A549 (cell line): ENCODE measurements around the gene KLHL35. TPM values are rescaled to one million over a fixed set of nuclear protein-coding genes. Genes with fewer than 3 reads are reported as not detected.

Experiments used
- ATAC-seq, 2 experiments: fragments of 200-7000 bp in 1 of 2; fragments of >200 bp in 1 of 2; cut with Nextera tagmentation in 1 of 2; cut with Tn5 transposase in 1 of 2; 3 replicates each; pipeline versions ENCODE4 v1.8.0 to v1.9.1; 2018 to 2020; ENCODE audit warnings: mild to moderate bottlenecking in 1 of 2, moderate library complexity in 1 of 2
- CTCF ChIA-PET: fragments of 300-600 bp; sonication (Branson Sonifier 250); formaldehyde crosslinking; extraction: SDS; loops from one replicate; lab custom pipeline; 2021; ENCODE audit warnings: antibody characterized with exemption, inconsistent platforms; lab: Yijun Ruan, JAX
- POLR2A ChIA-PET: fragments of 350-600 bp; formaldehyde crosslinking; extraction: SDS; loops from one replicate; lab custom pipeline; 2021; ENCODE audit warnings: antibody characterized with exemption, inconsistent platforms; lab: Yijun Ruan, JAX
- DNase-seq, 2 experiments: peaks; one replicate each; pipeline versions ENCODE4 v3.0.0 to v3.0.0-alpha.2; 2011 to 2016; ENCODE audit warnings: low read depth in 1 of 2, low spot score in 1 of 2
- FAIRE-seq: peaks from 2 replicates; lab custom pipeline; 2011; peaks lifted over from hg19 to GRCh38; lab: Jason Lieb, UNC
- H3K27ac ChIP-seq, 2 experiments: fragments of >200 bp; sonication (Bioruptor Twin); formaldehyde crosslinking; 3 replicates each; pipeline ENCODE4 v1.5.1; 2016 to 2017
- H3K4me1 ChIP-seq: fragments of >200 bp; sonication (Bioruptor Twin); formaldehyde crosslinking; 3 replicates; pipeline ENCODE4 v1.6.1; 2016
- H3K4me2 ChIP-seq: fragments of >200 bp; sonication (Bioruptor Twin); formaldehyde crosslinking; 3 replicates; pipeline ENCODE4 v1.6.1; 2016
- H3K4me3 ChIP-seq: fragments of >200 bp; sonication (Bioruptor Twin); formaldehyde crosslinking; 3 replicates; pipeline ENCODE4 v1.5.1; 2016
- H3K9me3 ChIP-seq: fragments of >200 bp; sonication (Bioruptor Twin); formaldehyde crosslinking; 3 replicates; pipeline ENCODE4 v1.6.1; 2016
- ATOH8 ChIP-seq: fragments of 250-450 bp; sonication (Bioruptor Pico); IDR thresholded peaks from 2 replicates; pipeline ENCODE4 v1.5.0; 2020; ENCODE audit warnings: low read depth, mild to moderate bottlenecking, moderate library complexity
- CBX8 ChIP-seq: fragments of 200-600 bp; sonication (generic); IDR thresholded peaks from 2 replicates; pipeline ENCODE4 v1.6.1; 2016
- CEBPB ChIP-seq, 2 experiments: fragments of >200 bp in 1 of 2; sonication (Bioruptor Twin) in 1 of 2; formaldehyde crosslinking in 1 of 2; IDR thresholded peaks; 2 replicates each; pipeline ENCODE4 v1.6.1; 2012 to 2016
- CHD2 ChIP-seq: fragments of 150-350 bp; IDR thresholded peaks from 2 replicates; pipeline ENCODE4 v1.6.1; 2014; ENCODE audit warnings: low read length; ENCODE audit not compliant: partially characterized antibody
- ESRRA ChIP-seq: fragments of 150-350 bp; IDR thresholded peaks from 2 replicates; pipeline ENCODE4 v1.6.1; 2014; ENCODE audit warnings: mild to moderate bottlenecking, low read length, borderline replicate concordance
- FOSL2 ChIP-seq, 2 experiments: fragments of 450-650 bp in 1 of 2; fragments of >200 bp in 1 of 2; sonication (Bioruptor Twin) in 1 of 2; formaldehyde crosslinking; IDR thresholded peaks; 2 replicates each; pipeline versions ENCODE4 v1.5.0 to v1.6.1; 2016 to 2020; ENCODE audit warnings: mild to moderate bottlenecking in 1 of 2, moderate library complexity in 1 of 2
- FOXS1 ChIP-seq: fragments of 250-450 bp; sonication (Bioruptor Pico); IDR thresholded peaks from 2 replicates; pipeline ENCODE4 v1.5.0; 2020; ENCODE audit warnings: mild to moderate bottlenecking, moderate library complexity
- GATA3 ChIP-seq: IDR thresholded peaks from 2 replicates; pipeline ENCODE4 v1.6.1; 2012; ENCODE audit warnings: borderline replicate concordance
- HDAC2 ChIP-seq: fragments of 200-600 bp; sonication (generic); IDR thresholded peaks from 2 replicates; pipeline ENCODE4 v1.6.1; 2016
- HES2 ChIP-seq: fragments of >200 bp; sonication (Bioruptor Twin); formaldehyde crosslinking; IDR thresholded peaks from 2 replicates; pipeline ENCODE4 v1.6.1; 2016
- KDM5A ChIP-seq: fragments of 200-600 bp; sonication (generic); IDR thresholded peaks from 2 replicates; pipeline ENCODE4 v1.6.1; 2016; ENCODE audit warnings: antibody characterized with exemption, mild to moderate bottlenecking
- MAZ ChIP-seq: fragments of 150-350 bp; IDR thresholded peaks from 2 replicates; pipeline ENCODE4 v1.6.1; 2014; ENCODE audit warnings: antibody characterized with exemption, low read depth, low read length, borderline replicate concordance
- NPAS2 ChIP-seq: fragments of 250-450 bp; sonication (Bioruptor Pico); IDR thresholded peaks from 2 replicates; pipeline ENCODE4 v1.8.0; 2022; ENCODE audit warnings: mild to moderate bottlenecking, moderate library complexity, borderline replicate concordance
- PHF8 ChIP-seq: fragments of 200-600 bp; sonication (generic); IDR thresholded peaks from 2 replicates; pipeline ENCODE4 v1.6.1; 2016; ENCODE audit warnings: low read depth, mild to moderate bottlenecking, antibody characterized with exemption, moderate library complexity, borderline replicate concordance
- TFCP2L1 ChIP-seq: fragments of 250-450 bp; sonication (Bioruptor Pico); IDR thresholded peaks from 2 replicates; pipeline ENCODE4 v1.5.0; 2021; ENCODE audit warnings: mild to moderate bottlenecking
- USF2 ChIP-seq: fragments of 450-650 bp; IDR thresholded peaks from 2 replicates; pipeline ENCODE4 v1.6.1; 2014; ENCODE audit warnings: antibody characterized with exemption
- ZFP36 ChIP-seq: fragments of 450-650 bp; IDR thresholded peaks from 2 replicates; pipeline ENCODE4 v1.6.1; 2014; ENCODE audit warnings: borderline replicate concordance; ENCODE audit not compliant: partially characterized antibody
- ZNF302 ChIP-seq: fragments of 250-450 bp; sonication (Bioruptor Pico); IDR thresholded peaks from 2 replicates; pipeline ENCODE4 v1.9.0; 2021; ENCODE audit warnings: inconsistent platforms, mild to moderate bottlenecking, moderate library complexity
- WGBS: methylation state at CpG from one replicate; pipeline ENCODE4 v1.1.6; 2017; ENCODE audit errors: missing lambda C conversion rate; 5-methylcytosine and 5-hydroxymethylcytosine counted together
- polyA minus RNA-seq: library from RNA; depleted of rRNA, polyadenylated mRNA; stranded (reverse); fragments of >200 nt; gene quantifications from 2 replicates; pipeline ENCODE4 v1.2.3, GENCODE V29; 2011; rRNA and poly(A)+ RNA removed
- polyA plus RNA-seq, 4 experiments: library from polyadenylated mRNA; depleted of rRNA in 3 of 4; stranded (reverse); fragments of >200 nt; fragmentation: RNase III in 1 of 4; extraction: RNeasy Plus Mini Kit Qiagen cat#74134 plus additional on column Dnase treatment in 1 of 4; gene quantifications; 2 replicates in 3 of 4; 3 replicates in 1 of 4; pipeline ENCODE4 v1.2.3, GENCODE V29; 2011 to 2017
- TF ChIP-seq, protein P1 (sequence below): fragments of >200 bp; sonication (Bioruptor Twin); formaldehyde crosslinking; IDR thresholded peaks from 3 replicates; pipeline ENCODE4 v1.5.1; 2016
- TF ChIP-seq, protein P2 (sequence below): fragments of 250-450 bp; sonication (Bioruptor Pico); IDR thresholded peaks from 2 replicates; pipeline ENCODE4 v1.5.0; 2021; ENCODE audit warnings: mild to moderate bottlenecking, moderate library complexity, borderline replicate concordance

Gene KLHL35, protein sequence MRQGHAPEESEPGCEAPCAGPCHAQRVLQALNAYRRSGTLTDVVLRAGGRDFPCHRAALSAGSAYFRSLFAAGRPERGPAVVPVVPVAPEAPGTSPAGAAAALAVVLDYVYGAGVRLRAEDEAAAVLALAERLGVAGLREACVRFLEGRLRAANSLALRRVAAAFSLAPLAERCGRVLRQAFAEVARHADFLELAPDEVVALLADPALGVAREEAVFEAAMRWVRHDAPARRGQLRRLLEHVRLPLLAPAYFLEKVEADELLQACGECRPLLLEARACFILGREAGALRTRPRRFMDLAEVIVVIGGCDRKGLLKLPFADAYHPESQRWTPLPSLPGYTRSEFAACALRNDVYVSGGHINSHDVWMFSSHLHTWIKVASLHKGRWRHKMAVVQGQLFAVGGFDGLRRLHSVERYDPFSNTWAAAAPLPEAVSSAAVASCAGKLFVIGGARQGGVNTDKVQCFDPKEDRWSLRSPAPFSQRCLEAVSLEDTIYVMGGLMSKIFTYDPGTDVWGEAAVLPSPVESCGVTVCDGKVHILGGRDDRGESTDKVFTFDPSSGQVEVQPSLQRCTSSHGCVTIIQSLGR
- 1.0 and 1.7 TPM in 2 replicates for polyA plus RNA-seq (2011; rRNA removed)
- polyA plus RNA-seq (2012; cell fraction: cytosol; rRNA removed) = 1.5 and 1.6 TPM in 2 replicates
- 2.8 and 3.3 TPM in 2 replicates for polyA plus RNA-seq (2012; cell fraction: nucleus; rRNA removed)
- 0.56 to 0.72 TPM (median 0.69 TPM) in 3 replicates for polyA plus RNA-seq (2017; fragmentation: RNase III; extraction: RNeasy Plus Mini Kit Qiagen cat#74134 plus additional on column Dnase treatment)
- polyA minus RNA-seq = 0.73 and 1.2 TPM in 2 replicates

DNA sequence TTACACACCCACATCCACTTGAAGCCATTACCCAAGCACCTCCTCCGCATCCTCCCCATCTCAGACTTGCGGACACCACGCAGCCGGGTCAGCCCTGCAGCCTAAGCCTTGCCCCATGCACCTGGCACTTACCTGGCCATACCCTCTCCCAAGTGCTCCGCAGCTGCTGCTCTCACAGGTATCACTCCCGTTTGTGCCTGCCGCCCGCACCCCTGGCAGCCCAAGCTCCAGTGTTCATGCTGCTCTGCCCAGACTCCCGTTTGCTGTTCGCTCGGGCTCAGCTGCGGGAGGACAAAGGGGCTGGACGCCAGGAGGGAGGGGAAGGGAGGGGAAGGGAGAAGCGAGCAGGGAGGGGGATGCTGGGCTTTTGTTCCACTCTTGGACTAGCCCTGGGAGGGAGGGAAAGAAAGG, at the start of gene KLHL35:
Gene KLHL35 (minus strand): TSS at position 293 of the 411 bp plus-strand sequence. CDS start 2,574 bp downstream, outside the sequence.
- peaks cover 9% of the 10 kb centered on the region; the same call in 2 of the 3 replicates for H3K4me1 ChIP-seq
- TF ChIP-seq PHF8 (no peak), ESRRA (no peak), KDM5A (no peak), ZFP36 (no peak), NPAS2 (CRISPR knock-in tag) (no peak), HDAC2 (no peak), ATOH8 (CRISPR knock-in tag) (no peak), GATA3 (no peak), CBX8 (no peak), FOSL2 (IDR thresholded peaks at IDR 0.05) (no peak), FOSL2 (CRISPR knock-in tag; IDR thresholded peaks at IDR 0.05) (no peak), CHD2 (no peak), MAZ (no peak), CEBPB (IDR thresholded peaks at IDR 0.05) (no peak), FOXS1 (CRISPR knock-in tag) (no peak), HES2 (no peak), TFCP2L1 (CRISPR knock-in tag) (no peak), USF2 (no peak), ZNF302 (no peak)
- TF ChIP-seq, protein P1, sequence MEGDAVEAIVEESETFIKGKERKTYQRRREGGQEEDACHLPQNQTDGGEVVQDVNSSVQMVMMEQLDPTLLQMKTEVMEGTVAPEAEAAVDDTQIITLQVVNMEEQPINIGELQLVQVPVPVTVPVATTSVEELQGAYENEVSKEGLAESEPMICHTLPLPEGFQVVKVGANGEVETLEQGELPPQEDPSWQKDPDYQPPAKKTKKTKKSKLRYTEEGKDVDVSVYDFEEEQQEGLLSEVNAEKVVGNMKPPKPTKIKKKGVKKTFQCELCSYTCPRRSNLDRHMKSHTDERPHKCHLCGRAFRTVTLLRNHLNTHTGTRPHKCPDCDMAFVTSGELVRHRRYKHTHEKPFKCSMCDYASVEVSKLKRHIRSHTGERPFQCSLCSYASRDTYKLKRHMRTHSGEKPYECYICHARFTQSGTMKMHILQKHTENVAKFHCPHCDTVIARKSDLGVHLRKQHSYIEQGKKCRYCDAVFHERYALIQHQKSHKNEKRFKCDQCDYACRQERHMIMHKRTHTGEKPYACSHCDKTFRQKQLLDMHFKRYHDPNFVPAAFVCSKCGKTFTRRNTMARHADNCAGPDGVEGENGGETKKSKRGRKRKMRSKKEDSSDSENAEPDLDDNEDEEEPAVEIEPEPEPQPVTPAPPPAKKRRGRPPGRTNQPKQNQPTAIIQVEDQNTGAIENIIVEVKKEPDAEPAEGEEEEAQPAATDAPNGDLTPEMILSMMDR = no peak
- TF ChIP-seq, protein P2, sequence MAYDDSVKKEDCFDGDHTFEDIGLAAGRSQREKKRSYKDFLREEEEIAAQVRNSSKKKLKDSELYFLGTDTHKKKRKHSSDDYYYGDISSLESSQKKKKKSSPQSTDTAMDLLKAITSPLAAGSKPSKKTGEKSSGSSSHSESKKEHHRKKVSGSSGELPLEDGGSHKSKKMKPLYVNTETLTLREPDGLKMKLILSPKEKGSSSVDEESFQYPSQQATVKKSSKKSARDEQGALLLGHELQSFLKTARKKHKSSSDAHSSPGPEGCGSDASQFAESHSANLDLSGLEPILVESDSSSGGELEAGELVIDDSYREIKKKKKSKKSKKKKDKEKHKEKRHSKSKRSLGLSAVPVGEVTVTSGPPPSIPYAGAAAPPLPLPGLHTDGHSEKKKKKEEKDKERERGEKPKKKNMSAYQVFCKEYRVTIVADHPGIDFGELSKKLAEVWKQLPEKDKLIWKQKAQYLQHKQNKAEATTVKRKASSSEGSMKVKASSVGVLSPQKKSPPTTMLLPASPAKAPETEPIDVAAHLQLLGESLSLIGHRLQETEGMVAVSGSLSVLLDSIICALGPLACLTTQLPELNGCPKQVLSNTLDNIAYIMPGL (CRISPR knock-in tag) = no peak
- TF ChIP-seq, all 56 proteins: peak for 0
- no peak within 1 kb of the TSS for H3K4me3 ChIP-seq
- ATAC-seq = no peak
- FAIRE-seq = no peak
- H3K9me3 ChIP-seq = peaks cover 6% of the 10 kb centered on the region; the same call in 2 of the 3 replicates
- no peak within 1 kb of the TSS for H3K4me2 ChIP-seq
- WGBS = 84% methylated on average over 12 of the region's 14 CpGs
- DNase-seq = no peak
- H3K27ac ChIP-seq = no peak within 1 kb of the TSS
- POLR2A ChIA-PET = no interaction called here
- CTCF ChIA-PET = interaction anchor here (0.9 to 9.5 kb wide), 6 partner anchors 12 to 99 kb away, joined by 3 to 99 read pairs (median 4); no protein-coding TSS in a partner anchor
